CD4-positive, alpha-beta T cell treated with Interferon alpha-2 for 1 hour (primary cell): Measurements from ENCODE around the gene APBA1.
A peak's percentile ranks its signal among the peaks of the same experiment; 100 is the strongest.

Experiments used
- DNase-seq, 2 donors: peaks; one replicate each; pipeline ENCODE4 v3.0.0-alpha.2; 2020 to 2022

APBA1 gene

DNA sequence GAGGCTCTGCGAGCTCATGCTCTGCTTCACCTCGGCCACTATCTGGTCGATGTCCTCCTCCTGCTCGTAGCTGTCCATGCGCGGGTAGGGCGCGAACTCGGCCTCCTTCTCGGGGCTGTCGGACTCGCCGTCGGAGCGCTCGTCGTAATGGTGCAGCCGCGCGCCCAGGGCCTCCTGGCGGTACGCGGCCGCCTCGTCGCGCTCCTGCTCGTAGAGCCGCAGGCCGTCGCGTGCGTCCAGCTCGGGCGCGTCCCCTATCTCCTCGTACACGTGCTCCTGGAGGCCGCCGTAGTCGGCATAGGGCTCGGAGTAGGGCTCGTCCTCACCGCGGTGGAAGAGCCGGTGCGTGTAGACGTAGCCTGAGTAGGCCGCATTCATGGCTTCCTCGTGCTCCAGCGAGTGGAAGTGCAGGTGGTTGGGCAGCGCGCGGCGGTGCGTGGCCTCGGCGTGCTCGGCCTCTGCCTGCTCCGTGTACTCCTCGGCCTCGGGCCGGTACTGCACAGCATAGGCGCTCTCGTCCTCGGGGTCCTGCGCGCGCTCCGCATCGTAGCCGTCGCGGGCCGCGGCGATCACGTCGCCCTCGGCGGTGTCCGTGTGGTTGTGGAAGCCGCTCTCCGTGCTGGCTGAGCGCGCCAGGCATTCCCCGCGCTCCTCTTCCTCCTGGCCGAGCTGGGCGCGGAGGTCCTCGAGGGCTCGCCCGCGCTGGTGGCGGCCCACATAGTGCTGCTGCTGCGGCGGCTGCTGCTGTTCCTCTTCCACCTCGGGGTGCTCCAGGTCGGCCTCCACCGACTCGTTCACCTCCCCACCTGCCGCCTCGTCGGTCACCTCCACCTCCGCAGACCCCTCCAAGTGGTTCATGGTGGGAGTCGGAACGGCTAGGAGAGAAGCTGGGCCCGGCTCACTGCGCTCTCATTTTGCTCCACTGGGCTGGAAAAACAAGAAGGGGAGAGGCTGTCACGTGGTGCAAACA is 155.5 kb downstream of the APBA1 start:
- DNase-seq: no peak

DNA sequence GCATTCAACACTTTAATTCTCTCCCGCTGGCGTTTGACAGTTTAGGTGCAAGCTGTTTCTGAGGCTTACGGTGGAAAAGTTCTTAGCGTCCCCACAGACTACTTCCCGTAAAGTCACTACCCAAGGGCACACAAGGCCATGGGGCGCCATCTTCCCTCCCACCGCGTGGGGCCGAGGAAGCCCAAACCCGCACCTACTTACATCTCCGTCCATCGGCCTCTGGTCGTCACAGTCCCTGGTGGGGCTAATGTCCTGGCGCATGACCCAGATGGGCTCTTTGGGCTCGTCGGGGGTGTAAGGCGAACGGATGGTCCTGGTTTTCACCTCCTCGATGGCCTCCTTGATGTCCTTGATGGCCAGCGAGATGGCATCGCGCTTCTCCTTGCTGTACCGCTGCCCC is 156.4 kb downstream of the APBA1 start:
- no peak for DNase-seq

DNA sequence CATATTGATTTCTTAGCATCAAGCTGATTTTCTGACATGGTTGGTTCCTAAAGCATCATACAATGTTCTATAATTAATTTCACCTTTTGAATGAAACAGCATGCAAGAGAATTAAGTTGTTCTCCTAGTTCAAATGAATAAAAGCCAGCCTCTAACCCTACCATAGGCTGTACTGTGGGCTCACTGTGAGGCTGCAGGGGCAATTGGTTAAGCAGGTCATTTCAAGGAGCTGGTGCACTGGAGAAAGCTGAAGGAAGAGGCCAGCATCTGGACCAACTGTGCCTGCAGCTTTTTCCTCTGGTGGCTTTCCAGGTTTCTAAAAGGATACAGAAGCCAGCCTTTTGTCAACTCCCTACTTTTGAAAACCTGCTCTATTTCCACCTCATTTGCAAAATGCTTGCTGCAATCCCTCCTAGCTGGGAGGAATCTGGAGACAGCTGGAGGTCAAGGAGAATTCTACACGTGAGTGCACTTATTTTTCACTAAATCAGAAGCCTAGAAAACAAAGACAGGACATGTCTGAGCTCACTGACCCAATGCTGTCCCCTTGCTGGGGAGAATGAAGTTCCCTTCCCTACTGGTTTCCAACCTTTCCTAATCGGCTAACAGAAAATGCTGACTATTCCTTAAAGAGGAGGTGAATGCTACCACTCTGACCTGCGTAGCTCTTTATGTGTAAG is 158.9 kb downstream of the APBA1 start:
- no peak for DNase-seq

DNA sequence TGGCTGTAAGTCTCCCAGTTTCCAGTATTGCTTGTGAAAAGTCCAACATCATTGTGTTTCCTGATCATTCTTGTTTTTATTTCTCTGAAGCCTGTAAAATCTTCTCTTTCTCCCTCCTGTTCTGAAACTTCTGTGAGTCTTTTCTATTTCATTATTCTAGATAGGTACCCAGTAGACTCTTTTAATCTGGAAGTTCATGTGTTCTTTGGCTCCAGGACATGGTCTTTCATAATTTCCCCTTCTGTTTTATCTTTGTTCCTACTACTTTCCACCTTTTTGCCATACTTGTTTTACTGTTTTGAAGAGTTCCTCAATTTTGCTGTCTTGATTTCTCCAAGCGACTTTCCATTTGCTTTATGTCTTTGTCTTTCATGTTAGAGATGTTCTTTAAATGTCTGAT is 168.1 kb downstream of the APBA1 start:
- no peak for DNase-seq

DNA sequence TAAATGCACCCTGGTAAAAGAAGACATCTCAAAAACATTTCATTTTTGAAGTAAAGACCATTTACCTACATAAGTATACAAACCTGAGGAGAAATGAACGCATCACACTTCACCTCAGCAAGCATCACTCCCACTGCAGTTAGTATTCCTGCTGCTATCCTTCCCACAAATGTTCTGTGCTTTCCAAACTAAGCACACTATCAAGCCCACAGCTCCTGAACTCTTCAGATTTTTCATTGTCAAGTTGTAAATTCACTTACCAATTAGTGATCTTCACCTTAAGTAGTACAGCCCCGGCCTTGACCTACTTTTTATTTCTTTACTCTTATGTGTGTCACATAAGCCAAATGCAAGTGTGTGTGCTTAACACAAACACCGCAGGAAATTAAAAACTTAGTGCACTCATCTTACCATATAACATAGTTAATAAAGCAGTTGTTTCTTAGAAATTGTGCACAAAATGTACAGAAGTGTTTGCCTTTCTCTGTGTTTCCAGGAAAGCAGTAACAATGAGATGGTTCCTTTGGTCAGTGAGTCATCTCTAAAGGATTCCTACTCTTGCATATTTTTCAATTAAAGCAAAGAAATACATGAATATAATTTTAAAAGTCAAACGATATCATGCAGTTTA is 169.4 kb downstream of the APBA1 start:
- peak in 1 of 2 donors; percentile 5 for DNase-seq

DNA sequence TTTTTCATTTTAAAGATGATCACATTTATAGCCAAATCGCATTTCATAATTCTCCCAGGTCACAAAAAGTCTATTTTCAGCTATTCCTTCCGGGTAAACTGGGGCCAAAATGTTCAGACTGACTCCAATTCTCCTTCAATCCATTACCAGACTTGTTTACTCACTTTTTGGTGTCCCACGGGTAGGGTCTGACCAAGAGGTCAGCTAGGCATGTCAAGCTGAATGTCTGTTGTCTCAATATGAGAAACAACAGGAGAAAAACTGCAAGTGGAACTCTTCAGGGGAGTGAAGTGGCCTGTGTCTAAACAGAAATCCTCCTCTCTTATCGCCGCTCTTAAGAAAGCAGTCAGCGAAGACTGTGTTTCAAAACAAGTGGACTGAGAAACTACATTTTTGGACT is 171.3 kb downstream of the APBA1 start:
- DNase-seq: no peak

DNA sequence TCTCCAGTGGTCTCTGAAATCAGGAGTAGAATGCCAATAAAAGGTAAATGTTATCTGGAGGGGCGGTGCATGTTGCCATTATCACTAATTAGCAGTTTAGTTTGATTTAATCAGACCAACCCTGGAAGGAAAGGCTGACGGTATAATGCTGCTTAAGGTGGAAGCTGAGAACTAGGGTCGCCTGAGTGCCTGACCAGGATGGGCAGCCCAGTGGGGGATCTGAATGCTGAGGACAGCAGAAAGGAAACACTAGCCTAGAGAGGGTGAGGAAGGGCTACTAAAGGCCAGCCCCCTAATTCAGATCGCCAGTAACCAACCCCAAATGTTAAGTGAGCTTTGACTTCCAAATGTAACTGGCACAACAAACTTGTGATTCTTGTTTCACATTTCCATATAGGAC is 172.2 kb downstream of the APBA1 start:
- DNase-seq: no peak

DNA sequence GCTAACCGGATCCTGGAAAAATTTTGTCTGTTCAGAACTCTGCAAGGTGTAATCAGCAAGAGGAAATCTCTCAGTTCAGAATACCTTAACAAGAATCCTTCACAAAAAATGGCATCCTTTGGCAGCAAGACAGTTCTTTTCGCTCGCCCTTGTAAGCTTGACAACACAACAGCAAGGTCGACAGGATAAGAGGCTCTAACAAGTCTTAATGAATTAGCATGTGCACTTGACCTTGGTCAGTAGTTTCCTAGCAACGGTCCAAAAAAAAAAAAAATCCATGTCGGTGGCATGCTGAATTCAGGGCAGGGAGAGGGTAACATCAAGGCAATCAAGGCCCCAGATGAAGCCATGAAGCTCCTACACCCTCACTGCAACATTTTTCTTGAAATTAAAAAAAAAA is 172.8 kb downstream of the APBA1 start:
- DNase-seq: no peak

DNA sequence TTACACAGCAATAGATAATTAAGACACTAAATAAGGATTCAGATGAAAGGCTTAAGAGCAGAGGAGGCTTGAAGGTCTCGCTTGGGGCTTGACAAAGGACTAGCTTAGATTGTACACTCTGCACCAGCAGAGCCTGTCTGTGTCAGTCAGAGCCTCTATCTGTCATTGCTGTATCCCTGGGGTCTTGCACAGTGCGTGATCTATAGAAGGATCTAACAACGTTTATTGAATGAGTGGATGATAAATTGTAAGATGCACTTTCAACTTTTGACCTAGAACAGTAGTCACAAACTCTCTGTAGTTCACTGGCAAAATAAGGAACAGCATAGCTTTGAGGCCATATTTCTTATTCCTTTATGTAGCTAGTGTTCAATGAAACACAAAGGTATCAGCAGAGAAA is 173.7 kb downstream of the APBA1 start:
- DNase-seq: no peak

DNA sequence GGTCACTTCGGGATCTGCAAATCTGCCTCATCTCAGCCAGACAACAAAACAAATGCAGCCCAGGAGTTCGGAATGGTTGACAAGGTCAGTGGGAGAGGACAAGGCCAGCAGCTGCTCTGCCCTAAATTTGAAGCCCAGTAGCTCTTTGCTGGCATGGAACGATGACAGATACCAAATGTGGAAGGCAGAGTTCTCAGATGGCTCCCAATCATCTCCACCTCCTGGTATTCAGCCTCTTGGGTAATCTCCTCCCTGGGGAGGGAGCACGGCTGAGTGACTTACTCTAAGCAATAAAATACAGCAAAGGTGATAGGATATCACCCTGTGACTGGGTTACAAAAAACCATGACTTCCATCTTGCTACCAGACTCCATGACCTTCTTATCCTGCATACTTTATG is 174.4 kb downstream of the APBA1 start:
- DNase-seq: no peak

DNA sequence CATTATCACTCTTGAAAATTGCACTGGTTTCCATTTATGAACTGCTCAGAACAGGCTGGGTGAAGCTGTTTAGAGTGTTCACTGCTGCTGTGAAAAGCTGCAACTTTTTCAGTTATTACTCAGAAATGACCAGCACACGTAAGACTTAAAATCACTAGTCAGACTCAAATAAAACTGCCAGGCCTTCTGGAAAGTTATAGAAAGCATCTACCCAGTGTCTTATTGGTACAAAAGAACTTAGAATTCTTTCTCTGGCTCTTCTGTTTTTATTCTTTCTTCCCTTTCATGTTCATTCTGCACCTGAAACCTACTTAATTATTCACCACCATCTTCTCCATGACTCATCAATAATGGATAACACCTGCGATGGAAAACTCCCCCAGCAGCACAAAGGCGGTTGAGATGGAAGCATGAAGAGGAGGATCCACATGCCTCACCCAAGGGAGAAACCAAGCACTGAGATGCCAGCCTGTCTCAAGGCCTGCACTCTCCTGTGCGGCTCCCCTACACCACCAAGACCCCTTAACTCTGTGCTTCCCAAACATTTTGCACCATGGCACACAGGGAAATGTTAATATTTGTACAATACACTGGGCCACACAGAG is 175.2 kb downstream of the APBA1 start:
- no peak for DNase-seq

DNA sequence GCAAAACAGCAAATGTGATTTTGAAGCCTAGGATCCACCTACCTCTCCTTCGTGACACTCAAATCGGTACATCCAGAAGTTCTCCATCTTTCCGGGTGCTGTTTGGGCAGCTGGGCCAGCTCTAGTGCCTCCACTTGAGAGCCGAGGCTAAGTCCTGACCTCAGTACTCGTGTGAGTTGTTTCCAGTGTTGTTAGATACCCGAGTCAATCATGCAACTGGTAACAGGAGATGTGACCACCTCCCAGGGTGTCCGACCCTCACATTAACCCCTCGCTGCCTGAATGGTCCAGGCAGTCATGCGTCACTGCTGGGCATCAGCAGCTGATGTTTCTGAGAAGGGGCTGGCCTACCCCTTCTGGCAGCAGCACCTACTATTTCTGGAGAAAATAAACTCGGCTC is 176.9 kb downstream of the APBA1 start:
- DNase-seq: no peak

DNA sequence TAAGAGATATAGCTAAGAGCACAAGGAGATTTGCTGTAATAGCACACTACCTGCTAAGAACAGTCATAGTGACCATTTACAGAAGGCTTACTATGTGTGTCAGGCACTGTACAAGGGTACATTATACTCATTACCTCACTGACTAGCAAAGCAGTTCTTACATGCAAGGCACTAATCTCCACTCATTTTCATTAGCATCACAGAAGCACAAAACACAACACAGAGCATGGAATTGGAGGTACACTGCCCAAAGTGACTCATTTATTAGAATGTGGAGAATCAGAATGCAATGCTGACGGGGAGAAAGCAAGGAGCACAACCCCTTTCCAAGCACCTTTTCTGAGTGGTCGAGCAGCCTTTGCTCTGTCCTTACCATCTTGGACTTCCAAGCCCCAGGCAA is 177.4 kb downstream of the APBA1 start:
- DNase-seq: no peak

DNA sequence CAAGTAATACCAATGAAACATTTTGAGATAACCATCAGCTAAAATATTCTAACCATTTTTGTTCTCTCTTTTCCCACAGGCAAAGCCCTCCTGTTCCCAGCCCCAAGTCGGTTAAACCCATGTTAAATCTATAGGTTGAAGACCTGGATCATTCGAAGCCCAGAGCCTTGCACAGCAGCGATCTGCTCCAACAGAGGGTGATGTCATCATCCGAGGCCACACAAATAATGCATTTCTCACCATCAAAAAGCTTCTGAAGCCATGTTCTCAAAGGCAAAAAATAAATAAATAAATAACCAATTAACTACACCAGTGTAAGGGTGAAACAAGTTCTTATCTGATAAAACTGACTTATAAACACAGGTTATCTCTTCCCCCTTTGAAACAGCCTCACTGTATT is 178.0 kb downstream of the APBA1 start:
- no peak for DNase-seq

DNA sequence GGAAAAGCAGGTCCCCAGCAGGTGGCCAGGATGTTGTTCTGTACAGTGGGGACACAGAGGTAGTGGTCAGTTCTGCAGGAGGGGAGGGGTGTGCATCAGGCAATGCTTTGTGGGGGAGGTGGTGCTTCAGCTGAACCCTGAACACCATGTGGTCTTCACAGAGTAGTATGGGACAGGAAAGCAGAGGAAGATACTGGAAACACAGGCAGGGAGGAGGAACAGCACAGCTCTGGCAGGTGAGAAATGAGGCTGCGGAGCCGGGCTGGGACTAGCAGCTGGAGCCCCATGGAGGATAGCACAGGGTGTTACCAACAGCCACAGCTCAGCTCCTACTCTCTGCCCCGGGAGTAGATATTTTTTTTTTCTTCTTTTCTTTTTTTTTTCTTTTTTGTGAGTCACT is 185.7 kb downstream of the APBA1 start:
- no peak for DNase-seq

DNA sequence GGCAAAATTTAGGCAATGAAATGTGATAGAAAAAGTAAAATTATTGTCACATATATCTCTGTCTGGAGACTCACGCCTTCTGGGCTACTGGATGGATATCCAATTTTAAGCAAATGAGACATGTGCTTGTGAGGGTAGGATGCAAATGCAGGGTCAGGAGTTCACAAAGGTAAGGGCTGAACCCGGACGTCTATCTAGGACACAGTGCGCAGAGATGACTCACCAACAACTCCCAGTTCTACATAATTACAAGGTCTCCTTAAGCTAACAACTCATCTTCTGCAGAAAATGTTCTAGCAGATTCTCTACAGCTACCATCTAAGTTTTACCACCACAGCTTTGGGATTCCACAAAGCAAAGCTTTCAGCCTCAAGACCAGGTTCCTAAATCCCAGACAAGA is 186.7 kb downstream of the APBA1 start:
- DNase-seq: peak in 1 of 2 donors; percentile 34

DNA sequence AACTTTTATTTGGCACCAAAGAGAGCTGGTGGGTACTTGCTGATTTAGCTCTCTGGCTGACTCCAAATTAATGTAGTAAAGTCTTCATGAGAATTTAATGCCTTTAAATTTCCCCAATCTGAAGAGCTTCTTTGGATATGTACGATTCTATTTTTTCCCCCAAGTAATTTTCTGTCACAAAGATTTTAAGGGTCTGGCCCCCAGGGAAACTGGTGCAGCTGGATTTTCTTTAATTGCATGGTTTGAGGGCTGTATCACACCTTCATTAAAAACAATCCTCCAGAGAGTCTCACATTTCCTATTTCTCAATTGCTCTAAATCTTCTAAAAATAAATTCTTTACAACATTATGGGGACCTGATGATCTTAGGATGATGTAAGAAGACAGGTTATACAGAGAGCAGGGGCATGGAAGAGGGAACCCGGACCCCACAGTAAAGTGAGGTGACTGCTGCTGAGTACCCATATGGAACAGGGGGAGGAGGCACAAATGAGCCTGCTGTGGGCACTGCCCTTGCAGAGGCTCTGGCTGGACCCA is 188.2 kb downstream of the APBA1 start:
- DNase-seq: no peak

DNA sequence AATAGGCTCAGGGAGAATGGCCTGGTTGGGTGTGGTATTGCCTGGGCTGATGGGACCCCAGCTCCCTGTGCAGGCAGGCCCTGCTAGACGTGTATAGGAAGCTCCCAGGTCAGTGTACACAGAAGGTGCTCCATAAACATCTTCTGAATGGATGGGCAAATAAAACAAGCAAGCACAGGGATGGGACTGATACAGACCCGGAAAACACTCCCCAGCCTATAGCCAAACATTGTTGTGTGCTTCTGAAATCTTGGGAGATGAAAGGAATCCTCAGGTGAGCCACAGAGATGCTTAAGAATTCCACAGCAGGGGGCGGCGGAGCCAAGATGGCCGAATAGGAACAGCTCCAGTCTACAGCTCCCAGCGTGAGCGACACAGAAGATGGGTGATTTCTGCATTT is 195.4 kb downstream of the APBA1 start:
- DNase-seq: no peak

DNA sequence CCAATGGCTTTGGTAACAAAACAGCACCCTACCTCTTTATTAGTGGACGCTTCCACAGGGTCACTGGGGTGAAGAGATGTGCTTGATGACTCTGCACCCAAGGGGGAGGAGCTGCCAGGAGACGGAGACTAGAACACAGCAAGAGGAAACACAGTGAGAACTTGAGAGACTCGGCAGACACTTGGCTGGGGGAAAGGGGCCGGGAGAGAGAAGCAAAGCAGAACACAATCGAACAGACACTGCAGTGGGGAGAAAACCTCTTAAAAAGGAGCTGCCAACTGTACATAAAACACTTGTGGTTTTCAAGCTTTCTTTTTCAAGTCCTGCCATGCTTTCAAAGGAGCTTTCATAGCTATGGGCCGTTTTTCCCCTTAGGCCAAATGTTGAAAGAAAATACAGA is 196.2 kb downstream of the APBA1 start:
- peak in 1 of 2 donors; percentile 28 for DNase-seq

DNA sequence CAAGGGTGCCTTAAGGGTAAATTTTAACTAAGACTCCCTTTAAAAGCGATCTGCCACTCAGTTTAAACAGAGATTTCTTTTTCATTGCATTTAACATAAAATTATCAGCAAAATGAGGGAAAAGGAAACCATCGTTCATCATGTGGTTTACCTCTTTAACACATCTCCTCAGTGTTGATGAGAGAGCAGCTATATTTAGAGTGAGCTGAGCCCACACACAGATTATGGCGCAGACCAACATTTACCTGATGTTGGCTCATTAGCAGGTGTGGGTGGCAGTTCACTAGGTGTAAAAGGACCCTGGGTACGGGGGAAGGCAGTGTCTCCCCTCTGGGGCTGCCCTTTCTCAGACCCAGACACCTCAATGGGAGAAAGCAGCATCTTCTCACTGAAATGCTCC is 197.3 kb downstream of the APBA1 start:
- peak in 1 of 2 donors; percentile 13 for DNase-seq

DNA sequence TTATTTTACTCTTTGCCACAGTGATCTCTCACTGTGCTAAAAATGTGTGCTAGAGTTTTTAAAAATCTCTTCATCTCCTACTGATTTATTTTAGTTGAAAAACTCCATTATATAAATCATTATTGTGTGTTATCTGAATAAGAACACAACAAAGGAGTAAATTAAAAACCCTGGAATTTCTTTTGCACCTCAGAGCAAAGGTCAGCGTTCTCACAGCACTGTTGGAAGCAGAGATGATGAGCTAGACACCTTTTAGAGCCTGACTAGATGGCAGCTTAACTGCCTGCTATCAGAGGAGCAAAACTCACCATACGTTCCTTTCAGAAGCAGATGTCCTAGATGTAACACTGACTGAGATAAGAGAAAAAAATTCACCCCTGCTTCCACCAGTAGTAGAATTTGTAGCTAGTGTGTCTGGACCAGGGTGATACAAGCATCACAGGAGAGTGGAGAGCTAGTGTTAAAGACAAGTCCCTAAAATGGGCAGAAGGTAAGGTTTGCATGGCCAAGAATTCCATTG is 200.0 kb downstream of the APBA1 start:
- no peak for DNase-seq

DNA sequence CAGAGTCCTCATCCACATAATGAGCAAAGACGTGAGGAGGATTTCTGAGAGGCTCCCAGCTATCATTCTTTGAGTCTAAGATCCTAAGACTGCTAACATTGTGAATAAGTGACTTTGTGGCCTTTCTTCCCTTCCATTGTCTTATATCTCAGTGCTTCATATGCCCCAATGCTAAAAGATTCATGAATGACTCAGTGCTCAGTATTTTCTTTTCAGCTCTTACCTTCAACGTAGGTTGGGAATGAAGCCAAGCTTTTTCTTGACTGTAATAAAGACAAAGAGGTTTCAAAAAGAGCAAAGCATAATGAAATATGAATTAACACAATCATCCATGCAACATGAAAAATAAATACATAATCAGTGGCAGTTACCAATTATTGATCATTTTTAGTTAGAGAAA is 200.7 kb downstream of the APBA1 start:
- no peak for DNase-seq
